Vagina (tissue), 2 donors: ENCODE results near the gene HCK.

Experiments
- POLR2A ChIP-seq, 2 donors: fragments of 450-650 bp; IDR thresholded peaks; one replicate each; pipeline ENCODE4 v1.6.1; 2017; ENCODE audit warnings: antibody characterized with exemption in 2 of 2, mild to moderate bottlenecking in 2 of 2, moderate library complexity in 2 of 2
- POLR2AphosphoS5 ChIP-seq, 2 donors: sonication (generic); formaldehyde crosslinking; IDR thresholded peaks; one replicate each; pipeline ENCODE4 v1.9.0; 2017; ENCODE audit warnings: antibody characterized with exemption in 2 of 2, mild to moderate bottlenecking in 2 of 2, low read depth in 1 of 2; ENCODE audit not compliant: insufficient read depth in 1 of 2
- TF ChIP-seq, protein P1 (sequence below), 3 experiments: fragments of 450-650 bp in 2 of 3; fragments of 200-600 bp in 1 of 3; sonication (generic) in 1 of 3; IDR thresholded peaks; one replicate each; pipeline ENCODE4 v1.5.1; 2017 to 2019; ENCODE audit warnings: antibody characterized with exemption in 3 of 3, mild to moderate bottlenecking in 2 of 3, moderate library complexity in 2 of 3

- TF ChIP-seq POLR2A (IDR thresholded peaks at IDR 0.05) (no peak), POLR2AphosphoS5 (IDR thresholded peaks at IDR 0.05; ENCODE audit: insufficient read depth in 1 of 2, low read depth in 1 of 2) (no peak)
- TF ChIP-seq, protein P1, sequence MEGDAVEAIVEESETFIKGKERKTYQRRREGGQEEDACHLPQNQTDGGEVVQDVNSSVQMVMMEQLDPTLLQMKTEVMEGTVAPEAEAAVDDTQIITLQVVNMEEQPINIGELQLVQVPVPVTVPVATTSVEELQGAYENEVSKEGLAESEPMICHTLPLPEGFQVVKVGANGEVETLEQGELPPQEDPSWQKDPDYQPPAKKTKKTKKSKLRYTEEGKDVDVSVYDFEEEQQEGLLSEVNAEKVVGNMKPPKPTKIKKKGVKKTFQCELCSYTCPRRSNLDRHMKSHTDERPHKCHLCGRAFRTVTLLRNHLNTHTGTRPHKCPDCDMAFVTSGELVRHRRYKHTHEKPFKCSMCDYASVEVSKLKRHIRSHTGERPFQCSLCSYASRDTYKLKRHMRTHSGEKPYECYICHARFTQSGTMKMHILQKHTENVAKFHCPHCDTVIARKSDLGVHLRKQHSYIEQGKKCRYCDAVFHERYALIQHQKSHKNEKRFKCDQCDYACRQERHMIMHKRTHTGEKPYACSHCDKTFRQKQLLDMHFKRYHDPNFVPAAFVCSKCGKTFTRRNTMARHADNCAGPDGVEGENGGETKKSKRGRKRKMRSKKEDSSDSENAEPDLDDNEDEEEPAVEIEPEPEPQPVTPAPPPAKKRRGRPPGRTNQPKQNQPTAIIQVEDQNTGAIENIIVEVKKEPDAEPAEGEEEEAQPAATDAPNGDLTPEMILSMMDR (IDR thresholded peaks at IDR 0.05), result no peak
These were observed 32.2 kb upstream of the HCK start for GRCh38 chr20:32019563-32020463.
